ENCODE data around the gene LRCH1. TPM values are rescaled to one million over a fixed set of nuclear protein-coding genes. Genes with fewer than 3 reads are reported as not detected.

The LRCH1 gene
- total and polyA plus RNA-seq, 2 of the 13 experiments (the other 11 are each of a cell fraction or from before 2014, with no cell fraction given) = 4.1 to 12.6 TPM

DNA sequence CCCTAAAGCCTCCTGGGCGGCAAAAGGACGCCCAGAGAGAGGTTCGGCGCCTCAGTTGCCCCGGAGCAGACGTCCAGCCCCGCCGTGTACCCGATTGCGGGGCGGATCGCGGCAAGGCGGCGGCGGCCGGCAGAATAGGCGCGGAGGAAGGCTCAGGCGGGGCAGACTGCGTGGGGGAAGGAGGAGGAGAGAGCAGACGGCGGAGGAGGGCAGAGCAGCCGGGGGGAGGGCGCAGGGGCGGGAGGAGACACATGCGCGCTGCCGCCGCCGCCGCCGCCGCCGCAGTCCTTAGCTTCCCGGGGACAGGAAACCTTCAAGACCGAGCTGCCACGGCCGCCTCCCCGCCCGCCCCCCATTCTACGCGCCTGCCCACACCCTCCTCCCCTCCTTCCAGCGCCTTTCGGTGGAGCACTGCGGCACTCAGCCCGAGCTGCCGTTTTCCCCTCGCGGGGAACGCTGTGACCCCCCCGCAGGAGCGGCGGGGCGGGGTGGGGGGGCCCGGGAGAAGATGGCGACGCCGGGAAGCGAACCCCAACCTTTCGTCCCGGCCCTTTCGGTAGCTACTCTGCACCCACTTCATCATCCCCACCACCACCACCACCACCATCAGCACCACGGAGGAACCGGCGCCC is at the start of gene LRCH1 (continued):
- TF ChIP-seq NR2F6 (IDR thresholded peaks at IDR 0.05) (no peak), NR2F6 (CRISPR knock-in tag; IDR thresholded peaks at IDR 0.05) (no peak), FOXO1 (CRISPR knock-in tag; IDR thresholded peaks at IDR 0.05) (no peak), ZFP62 (CRISPR knock-in tag; IDR thresholded peaks at IDR 0.05) (no peak), ZNF496 (CRISPR knock-in tag; IDR thresholded peaks at IDR 0.05; ENCODE audit: insufficient replicate concordance) (no peak), ATRX (CRISPR knock-in tag; IDR thresholded peaks at IDR 0.05; ENCODE audit: borderline replicate concordance) (no peak), TBX2 (CRISPR knock-in tag; IDR thresholded peaks at IDR 0.05; ENCODE audit: borderline replicate concordance) (no peak), TCF7 (IDR thresholded peaks at IDR 0.05; ENCODE audit: low read depth) (no peak), ESRRA (CRISPR knock-in tag; IDR thresholded peaks at IDR 0.05; ENCODE audit: low read depth) (no peak), CBX2 (IDR thresholded peaks at IDR 0.05; ENCODE audit: low read depth, low read length) (no peak), CBX2 (CRISPR knock-in tag; IDR thresholded peaks at IDR 0.05; ENCODE audit: low read depth) (no peak), ZNF234 (CRISPR knock-in tag; conservative IDR thresholded peaks at IDR 0.05) (no peak), NPAS2 (CRISPR knock-in tag; IDR thresholded peaks at IDR 0.05; ENCODE audit: borderline replicate concordance) (no peak), ZNF121 (CRISPR knock-in tag; IDR thresholded peaks at IDR 0.05) (no peak), ZNF329 (CRISPR knock-in tag; IDR thresholded peaks at IDR 0.05; ENCODE audit: low read depth) (no peak), MAFG (CRISPR knock-in tag; IDR thresholded peaks at IDR 0.05) (no peak), RNF2 (conservative IDR thresholded peaks at IDR 0.05; ENCODE audit: low read depth) (no peak)
- TF ChIP-seq, protein P1, sequence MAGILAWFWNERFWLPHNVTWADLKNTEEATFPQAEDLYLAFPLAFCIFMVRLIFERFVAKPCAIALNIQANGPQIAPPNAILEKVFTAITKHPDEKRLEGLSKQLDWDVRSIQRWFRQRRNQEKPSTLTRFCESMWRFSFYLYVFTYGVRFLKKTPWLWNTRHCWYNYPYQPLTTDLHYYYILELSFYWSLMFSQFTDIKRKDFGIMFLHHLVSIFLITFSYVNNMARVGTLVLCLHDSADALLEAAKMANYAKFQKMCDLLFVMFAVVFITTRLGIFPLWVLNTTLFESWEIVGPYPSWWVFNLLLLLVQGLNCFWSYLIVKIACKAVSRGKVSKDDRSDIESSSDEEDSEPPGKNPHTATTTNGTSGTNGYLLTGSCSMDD (CRISPR knock-in tag; IDR thresholded peaks at IDR 0.05) = no peak
- TF ChIP-seq, protein P2, sequence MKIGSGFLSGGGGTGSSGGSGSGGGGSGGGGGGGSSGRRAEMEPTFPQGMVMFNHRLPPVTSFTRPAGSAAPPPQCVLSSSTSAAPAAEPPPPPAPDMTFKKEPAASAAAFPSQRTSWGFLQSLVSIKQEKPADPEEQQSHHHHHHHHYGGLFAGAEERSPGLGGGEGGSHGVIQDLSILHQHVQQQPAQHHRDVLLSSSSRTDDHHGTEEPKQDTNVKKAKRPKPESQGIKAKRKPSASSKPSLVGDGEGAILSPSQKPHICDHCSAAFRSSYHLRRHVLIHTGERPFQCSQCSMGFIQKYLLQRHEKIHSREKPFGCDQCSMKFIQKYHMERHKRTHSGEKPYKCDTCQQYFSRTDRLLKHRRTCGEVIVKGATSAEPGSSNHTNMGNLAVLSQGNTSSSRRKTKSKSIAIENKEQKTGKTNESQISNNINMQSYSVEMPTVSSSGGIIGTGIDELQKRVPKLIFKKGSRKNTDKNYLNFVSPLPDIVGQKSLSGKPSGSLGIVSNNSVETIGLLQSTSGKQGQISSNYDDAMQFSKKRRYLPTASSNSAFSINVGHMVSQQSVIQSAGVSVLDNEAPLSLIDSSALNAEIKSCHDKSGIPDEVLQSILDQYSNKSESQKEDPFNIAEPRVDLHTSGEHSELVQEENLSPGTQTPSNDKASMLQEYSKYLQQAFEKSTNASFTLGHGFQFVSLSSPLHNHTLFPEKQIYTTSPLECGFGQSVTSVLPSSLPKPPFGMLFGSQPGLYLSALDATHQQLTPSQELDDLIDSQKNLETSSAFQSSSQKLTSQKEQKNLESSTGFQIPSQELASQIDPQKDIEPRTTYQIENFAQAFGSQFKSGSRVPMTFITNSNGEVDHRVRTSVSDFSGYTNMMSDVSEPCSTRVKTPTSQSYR (CRISPR knock-in tag; IDR thresholded peaks at IDR 0.05; ENCODE audit: borderline replicate concordance) = 0 out of 2 replicates have a peak, but pooled peaks have one; percentile 10
- TF ChIP-seq, protein P3, sequence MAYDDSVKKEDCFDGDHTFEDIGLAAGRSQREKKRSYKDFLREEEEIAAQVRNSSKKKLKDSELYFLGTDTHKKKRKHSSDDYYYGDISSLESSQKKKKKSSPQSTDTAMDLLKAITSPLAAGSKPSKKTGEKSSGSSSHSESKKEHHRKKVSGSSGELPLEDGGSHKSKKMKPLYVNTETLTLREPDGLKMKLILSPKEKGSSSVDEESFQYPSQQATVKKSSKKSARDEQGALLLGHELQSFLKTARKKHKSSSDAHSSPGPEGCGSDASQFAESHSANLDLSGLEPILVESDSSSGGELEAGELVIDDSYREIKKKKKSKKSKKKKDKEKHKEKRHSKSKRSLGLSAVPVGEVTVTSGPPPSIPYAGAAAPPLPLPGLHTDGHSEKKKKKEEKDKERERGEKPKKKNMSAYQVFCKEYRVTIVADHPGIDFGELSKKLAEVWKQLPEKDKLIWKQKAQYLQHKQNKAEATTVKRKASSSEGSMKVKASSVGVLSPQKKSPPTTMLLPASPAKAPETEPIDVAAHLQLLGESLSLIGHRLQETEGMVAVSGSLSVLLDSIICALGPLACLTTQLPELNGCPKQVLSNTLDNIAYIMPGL (CRISPR knock-in tag; IDR thresholded peaks at IDR 0.05; ENCODE audit: borderline replicate concordance in 1 of 2, low read depth in 1 of 2) = 0 out of 4 replicates have a peak, but pooled peaks of 1 of the 2 experiments have one; percentile 49

Data from HepG2 (cell line).